ENCODE results near the gene MAP1B.

DNA sequence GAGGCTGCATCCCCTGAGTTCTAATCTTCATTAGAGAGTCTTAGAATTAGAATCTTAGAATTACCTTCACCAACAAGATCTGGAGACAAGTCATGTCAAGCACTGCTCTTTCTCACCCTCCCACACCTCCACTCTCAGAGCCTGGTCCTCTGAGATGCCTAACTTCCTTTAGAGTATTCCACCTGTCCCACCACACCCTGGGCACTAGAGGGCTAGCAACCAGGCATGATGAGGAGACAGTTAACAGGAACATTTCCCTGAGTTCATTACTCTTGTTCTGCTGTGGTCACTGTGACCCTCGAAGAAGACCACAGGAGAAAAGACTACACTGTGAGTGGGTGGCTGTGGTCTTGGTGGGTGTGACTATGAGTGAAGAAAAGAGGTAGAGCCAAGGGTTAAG, 25.2 kb upstream of the MAP1B start:
- TF ChIP-seq, protein P1, sequence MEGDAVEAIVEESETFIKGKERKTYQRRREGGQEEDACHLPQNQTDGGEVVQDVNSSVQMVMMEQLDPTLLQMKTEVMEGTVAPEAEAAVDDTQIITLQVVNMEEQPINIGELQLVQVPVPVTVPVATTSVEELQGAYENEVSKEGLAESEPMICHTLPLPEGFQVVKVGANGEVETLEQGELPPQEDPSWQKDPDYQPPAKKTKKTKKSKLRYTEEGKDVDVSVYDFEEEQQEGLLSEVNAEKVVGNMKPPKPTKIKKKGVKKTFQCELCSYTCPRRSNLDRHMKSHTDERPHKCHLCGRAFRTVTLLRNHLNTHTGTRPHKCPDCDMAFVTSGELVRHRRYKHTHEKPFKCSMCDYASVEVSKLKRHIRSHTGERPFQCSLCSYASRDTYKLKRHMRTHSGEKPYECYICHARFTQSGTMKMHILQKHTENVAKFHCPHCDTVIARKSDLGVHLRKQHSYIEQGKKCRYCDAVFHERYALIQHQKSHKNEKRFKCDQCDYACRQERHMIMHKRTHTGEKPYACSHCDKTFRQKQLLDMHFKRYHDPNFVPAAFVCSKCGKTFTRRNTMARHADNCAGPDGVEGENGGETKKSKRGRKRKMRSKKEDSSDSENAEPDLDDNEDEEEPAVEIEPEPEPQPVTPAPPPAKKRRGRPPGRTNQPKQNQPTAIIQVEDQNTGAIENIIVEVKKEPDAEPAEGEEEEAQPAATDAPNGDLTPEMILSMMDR (IDR thresholded peaks at IDR 0.05): no peak
- TF ChIP-seq POLR2A (IDR thresholded peaks at IDR 0.05) (no peak), POLR2AphosphoS5 (IDR thresholded peaks at IDR 0.05) (no peak), EP300 (IDR thresholded peaks at IDR 0.05; ENCODE audit: low read depth) (no peak)

All from transverse colon (tissue), 4 donors.